EL (cell line): ENCODE results near the gene NAGLU.

Experiments
- DNase-seq: peaks from one replicate; pipeline ENCODE4 v3.0.0-alpha.2; 2016

NAGLU gene

GRCh38 chr17:42565523-42566214 is 29.6 kb downstream of the NAGLU start:
- DNase-seq = no peak

- no peak for DNase-seq
Measured at GRCh38 chr17:42566215-42566882, 30.3 kb downstream of the NAGLU start.

GRCh38 chr17:42566883-42567573 is 31.0 kb downstream of the NAGLU start, which contains the start of gene MLX:
Gene MLX (plus strand): TSS chr17:42567100. CDS start chr17:42567125, 25 bp downstream.
- DNase-seq = peak; percentile 92

- DNase-seq = no peak
Measured at GRCh38 chr17:42568341-42569111, 32.5 kb downstream of the NAGLU start.

GRCh38 chr17:42571435-42572225 is 35.6 kb downstream of the NAGLU start:
- no peak for DNase-seq

GRCh38 chr17:42573095-42573494 is 37.1 kb downstream of the NAGLU start:
- no peak for DNase-seq

- DNase-seq = no peak
Measured at GRCh38 chr17:42574463-42574862, 38.4 kb downstream of the NAGLU start.

- no peak for DNase-seq
Measured at GRCh38 chr17:42577140-42577531, 41.1 kb downstream of the NAGLU start.

- peak; percentile 96 for DNase-seq
Measured at GRCh38 chr17:42577532-42578281, 41.7 kb downstream of the NAGLU start, which contains the start of gene PSMC3IP. Gene PSMC3IP (minus strand): TSS chr17:42577729. CDS start chr17:42577686, 43 bp downstream.

- DNase-seq = peak; percentile 79
Measured at GRCh38 chr17:42578282-42578869, 42.3 kb downstream of the NAGLU start.

- no peak for DNase-seq
Measured at GRCh38 chr17:42579794-42580551, 43.9 kb downstream of the NAGLU start.

- no peak for DNase-seq
Measured at GRCh38 chr17:42581744-42582270, 45.8 kb downstream of the NAGLU start.

- no peak for DNase-seq
Measured at GRCh38 chr17:42584880-42585279, 48.8 kb downstream of the NAGLU start.

- DNase-seq = no peak
Measured at GRCh38 chr17:42585353-42585752, 49.3 kb downstream of the NAGLU start.

GRCh38 chr17:42586514-42587230 is 50.6 kb downstream of the NAGLU start:
- no peak for DNase-seq

- no peak for DNase-seq
Measured at GRCh38 chr17:42590886-42591285, 54.8 kb downstream of the NAGLU start.

GRCh38 chr17:42591411-42591810 is 55.4 kb downstream of the NAGLU start:
- DNase-seq = no peak
